LoVo (cell line): ENCODE results near the gene MMS19.
"Not testable (repeated sequence)": the region's sequence is repeated elsewhere in the genome, so short reads cannot be mapped to it uniquely, and the experiment has no call there.

Source experiments
- DNase-seq: peaks from one replicate; pipeline ENCODE4 v3.0.0-alpha.2; 2016; ENCODE audit warnings: low spot score

The MMS19 gene

DNA sequence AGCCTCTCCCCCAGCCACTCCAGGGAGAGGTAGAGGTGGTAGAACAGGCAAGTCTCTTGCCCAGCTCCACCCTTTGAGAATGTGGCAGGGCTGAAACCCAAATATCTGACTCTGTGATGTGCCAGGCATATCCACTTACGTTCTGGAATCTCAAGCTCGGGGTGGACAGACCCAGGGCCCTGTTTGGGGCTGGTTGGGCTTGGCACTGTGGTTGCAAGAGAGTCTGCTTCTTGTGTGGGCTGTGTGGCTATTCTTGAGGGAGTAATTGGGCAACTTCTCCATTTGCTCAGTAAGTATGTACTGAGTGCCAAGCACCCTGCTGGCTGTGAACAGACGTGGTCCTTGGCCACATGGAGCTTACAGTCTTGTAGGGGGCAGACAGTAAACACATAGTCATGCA is 5.2 kb upstream of the MMS19 start:
- DNase-seq: no peak

DNA sequence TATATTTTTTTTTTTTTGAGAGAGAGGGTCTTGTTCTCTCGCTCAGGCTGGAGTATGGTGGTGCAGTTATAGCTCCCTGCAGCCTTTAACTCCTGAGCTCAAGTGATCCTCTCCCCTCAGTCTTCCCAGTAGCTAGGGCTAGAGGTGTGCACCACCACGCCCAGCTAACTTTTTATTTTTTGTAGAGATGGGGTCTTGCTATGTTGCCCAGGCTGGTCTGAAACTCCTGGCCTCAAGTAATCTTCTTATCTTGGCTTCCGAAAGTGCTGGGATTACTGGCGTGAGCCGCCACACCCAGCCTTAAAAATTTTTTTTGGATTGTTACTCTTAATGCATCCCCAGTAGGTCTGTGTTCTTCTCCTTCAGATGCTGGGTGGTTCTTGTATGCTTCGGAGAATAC is 4.7 kb upstream of the MMS19 start:
- DNase-seq: no peak

DNA sequence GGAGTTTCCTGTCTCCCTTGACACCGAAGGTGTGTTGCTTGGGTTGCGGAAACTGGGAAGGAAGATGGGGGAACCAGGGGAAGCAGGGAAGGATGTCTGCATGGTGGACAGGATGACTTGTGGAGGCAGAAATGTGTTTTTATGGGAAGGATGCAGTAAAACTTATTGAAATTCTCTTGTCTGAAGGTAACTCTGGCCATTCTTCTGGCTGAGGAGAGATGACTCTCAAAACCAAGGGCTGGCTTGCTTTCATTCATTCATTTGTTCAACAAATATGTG is 2.0 kb upstream of the MMS19 start:
- DNase-seq: no peak

GRCh38 chr10:97499561-97500296 is 1.5 kb upstream of the MMS19 start:
- DNase-seq: no peak

GRCh38 chr10:97498841-97499560 is 779 bp upstream of the MMS19 start, which contains the start of gene UBTD1:
Gene UBTD1, plus strand, starts transcription at chr10:97498924. Its CDS starts 280 bp downstream, at chr10:97499204.
- no peak for DNase-seq

DNA sequence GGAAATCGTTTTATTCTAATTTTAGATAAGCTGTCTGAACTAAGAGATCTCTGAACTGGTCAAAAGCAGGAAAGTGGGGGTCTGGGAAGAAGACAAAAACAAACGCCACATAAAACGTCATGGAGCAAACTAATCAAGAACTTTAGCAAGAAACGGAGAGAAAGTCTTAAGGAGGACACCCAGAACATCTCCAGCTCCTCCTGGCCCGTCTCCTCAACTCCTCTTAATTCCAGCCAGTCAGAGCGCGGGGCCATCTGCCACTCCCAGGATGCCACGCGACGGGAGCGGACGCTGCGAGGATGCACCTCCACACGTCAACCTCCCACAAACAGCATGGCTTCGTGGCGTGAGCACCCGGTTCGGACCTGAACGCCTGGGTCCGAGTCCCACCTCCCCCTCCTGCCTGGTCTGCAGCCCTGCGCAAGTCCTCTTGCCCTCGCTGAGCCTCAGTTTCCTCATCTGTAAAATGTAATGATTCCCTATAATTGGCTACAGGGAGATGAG is 598 bp downstream of the MMS19 start:
- DNase-seq: peak; percentile 86

GRCh38 chr10:97494863-97495506 is 3.2 kb downstream of the MMS19 start:
- DNase-seq: no peak

- no peak for DNase-seq
Observed at GRCh38 chr10:97494151-97494550, 4.1 kb downstream of the MMS19 start.

- DNase-seq: no peak
Observed at GRCh38 chr10:97490592-97490991, 7.6 kb downstream of the MMS19 start.

DNA sequence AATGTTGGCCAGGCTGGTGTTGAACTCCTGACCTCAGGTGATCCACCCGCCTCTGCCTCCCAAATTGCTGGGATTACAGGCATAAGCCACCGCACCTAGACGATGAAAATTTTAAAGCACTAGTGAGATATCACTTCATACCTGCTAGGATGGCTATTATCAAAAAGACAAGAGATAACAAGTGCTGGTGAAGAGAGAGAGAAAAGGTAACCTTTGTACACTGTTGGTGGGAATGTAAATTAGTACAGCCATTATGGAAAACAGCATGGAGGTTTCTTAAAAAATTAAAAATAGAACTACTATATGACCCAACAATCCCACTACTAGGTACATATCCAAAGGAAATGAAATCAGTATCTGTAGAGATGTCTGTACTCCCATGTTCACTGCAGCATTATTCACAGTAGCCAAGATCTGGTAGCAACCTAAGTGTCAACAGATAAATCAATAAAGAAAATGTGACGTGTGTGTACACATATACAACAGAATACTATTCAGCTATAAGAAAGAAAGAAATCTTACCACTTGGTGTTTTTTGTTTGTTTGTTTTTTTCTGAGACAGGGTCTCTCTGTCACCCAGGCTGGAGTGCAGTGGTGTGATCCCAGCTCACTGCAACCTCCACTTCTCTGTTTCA is 12.5 kb downstream of the MMS19 start:
- no peak for DNase-seq

DNA sequence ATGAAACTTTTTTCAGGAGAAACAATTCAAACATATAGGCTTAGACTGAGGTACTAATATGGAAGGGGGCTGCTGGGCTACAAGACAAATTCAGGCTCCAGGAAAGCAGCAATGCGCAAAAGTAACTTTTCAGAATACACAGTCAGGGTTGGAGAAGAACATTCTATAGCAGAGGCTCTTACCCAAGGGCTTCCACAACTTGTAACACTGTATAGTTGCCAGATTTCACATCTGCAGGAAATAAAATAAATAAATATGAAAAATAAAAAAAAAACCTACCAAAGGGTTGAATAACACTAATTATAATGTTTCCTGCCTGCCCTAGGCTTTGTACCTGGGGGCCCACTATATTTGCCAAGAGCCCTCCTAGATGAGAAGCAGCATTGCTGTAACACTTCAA is 14.3 kb downstream of the MMS19 start:
- DNase-seq: no peak

GRCh38 chr10:97483506-97483905 is 14.7 kb downstream of the MMS19 start:
- DNase-seq: no peak

DNA sequence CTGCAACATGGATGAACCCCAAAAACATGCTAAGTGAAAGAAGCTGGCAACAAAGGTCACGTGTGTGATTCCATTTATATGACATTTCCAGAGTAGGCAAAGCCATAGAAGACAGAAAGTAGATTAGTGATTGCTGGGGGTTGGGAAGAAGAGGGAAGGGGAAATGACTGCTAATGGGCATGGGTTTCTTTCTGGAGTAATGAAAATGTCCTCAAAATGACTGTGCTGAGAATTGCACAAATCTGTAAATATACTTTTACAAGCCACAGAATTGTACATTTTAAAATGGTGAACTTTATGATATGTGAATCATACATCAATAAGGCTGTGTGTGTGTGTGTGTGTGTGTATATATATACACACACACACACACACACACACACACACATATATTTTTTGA is 15.8 kb downstream of the MMS19 start:
- DNase-seq: no peak

DNA sequence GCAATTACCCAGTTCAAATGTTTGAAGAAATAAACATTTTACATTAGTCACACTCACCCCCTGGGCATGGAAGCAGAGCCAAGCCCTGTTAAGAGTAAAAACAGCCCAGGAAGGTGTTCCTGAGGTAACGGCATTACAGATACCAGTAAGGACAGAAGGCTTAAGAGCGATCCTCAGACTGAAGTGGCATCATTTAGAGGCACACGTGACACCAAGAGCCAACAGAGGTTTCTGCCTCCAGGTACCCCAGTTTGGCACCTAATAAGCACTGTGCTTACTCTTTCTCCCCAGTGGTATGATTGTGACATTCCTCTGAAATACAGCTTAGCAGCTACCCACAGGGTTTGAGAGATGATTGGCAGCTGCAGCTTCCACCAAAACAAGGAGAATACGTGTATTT is 17.2 kb downstream of the MMS19 start:
- no peak for DNase-seq

DNA sequence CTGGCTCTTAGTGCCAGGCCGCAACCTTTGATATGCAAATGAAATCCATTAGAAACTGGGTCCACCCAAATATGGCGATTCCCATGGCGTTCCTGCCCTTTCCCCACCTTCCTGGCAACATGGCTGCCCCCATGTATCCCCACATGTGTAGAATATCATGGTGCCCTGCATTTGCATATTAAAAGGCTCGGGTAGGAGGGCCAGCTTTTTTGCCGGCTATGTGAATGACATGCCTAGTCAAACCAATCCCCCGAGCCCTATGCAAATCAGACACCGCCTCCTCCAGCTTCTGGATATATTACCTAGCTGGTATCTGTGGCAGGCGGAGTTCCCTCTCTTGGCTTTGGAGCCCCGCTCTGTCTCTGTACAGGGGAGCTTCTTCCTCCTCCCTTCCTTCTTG is 18.3 kb downstream of the MMS19 start:
- DNase-seq: no peak

GRCh38 chr10:97479410-97479809 is 18.8 kb downstream of the MMS19 start:
- DNase-seq: not testable (repeated sequence)

- DNase-seq: no peak
Observed at GRCh38 chr10:97475936-97476594, 22.2 kb downstream of the MMS19 start.

DNA sequence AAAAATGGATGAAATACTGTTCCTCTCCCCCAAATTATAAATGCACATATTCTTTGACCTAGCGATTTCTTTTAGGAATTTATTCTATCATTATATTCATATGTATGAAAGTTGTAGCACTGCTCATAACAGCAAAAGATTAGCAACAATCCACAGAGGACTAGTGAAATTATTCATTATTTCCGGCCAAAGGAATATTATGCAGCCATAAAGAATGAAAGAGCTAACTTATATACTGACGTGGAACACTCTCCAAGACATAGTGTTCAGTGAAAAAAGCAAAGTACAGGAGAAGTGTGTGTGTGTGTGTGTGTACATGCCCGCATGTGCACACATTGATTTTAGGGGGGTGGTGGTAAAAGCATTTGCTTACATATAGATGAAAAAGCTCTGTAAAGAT is 23.3 kb downstream of the MMS19 start:
- no peak for DNase-seq

DNA sequence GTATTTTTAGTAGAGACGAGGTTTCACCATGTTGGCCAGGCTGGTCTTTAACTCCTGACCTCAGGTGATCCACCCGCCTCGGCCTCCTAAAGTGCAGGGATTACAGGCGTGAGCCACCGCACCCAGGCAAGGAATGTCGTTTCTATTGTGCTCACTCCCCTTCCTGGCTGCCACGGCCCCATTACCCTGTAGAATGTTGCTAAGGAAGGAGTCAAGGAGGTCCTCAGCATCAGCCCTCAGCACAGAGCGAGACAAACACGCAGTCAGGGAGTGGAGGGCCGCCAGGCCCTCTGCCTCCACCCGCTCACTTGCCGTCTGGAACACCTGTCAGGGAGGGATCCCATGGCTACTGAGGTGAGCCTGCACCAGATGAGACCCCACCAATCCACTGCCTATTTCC is 29.4 kb downstream of the MMS19 start:
- not testable (repeated sequence) for DNase-seq

- no peak for DNase-seq
Observed at GRCh38 chr10:97468162-97468561, 30.1 kb downstream of the MMS19 start.

GRCh38 chr10:97466755-97467154 is 31.5 kb downstream of the MMS19 start:
- peak; percentile 34 for DNase-seq

DNA sequence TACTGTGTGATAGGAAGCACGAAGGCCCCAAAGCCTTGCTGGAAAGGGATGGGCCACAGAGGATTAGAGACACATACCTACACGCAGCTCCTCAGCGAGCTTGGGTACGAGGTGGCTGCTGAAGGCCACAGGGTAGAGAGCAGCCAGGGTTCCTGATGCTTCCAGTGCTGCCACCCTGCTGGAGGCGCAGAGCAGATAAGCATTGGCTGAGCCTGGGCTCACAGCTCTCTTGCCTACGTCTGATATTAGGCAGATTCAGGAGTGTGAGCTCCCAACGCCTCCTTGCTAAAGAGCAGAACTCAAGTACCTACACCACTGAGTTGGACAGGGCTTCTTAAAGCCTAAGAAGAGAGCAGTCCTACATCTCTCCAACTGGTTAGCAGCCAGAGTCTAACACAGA is 32.2 kb downstream of the MMS19 start:
- no peak for DNase-seq
